Activated effector memory CD4-positive, alpha-beta T cell treated with anti-CD3 and anti-CD28 coated beads, Interleukin-2, amount 50 U/mL, for 16 hours (primary cell): Measurements from ENCODE around the gene BUB1B.
"Not testable (repeated sequence)": the region's sequence is repeated elsewhere in the genome, so short reads cannot be mapped to it uniquely, and the experiment has no call there.

Experiments used
- DNase-seq: peaks from one replicate; pipeline ENCODE4 v3.0.0-alpha.2; 2020

Gene BUB1B

GRCh38 chr15:40137303-40138200 lies 23.3 kb upstream of the BUB1B start:
- no peak for DNase-seq

- not testable (repeated sequence) for DNase-seq
These were observed 22.7 kb upstream of the BUB1B start for GRCh38 chr15:40138201-40138570.

- DNase-seq, result no peak
These were observed 18.4 kb upstream of the BUB1B start for GRCh38 chr15:40142428-40142827.

- no peak for DNase-seq
These were observed 14.8 kb upstream of the BUB1B start for GRCh38 chr15:40146037-40146436.

- no peak for DNase-seq
These were observed 11.5 kb upstream of the BUB1B start for GRCh38 chr15:40149339-40149738.

GRCh38 chr15:40150163-40150925 lies 10.5 kb upstream of the BUB1B start:
- no peak for DNase-seq

GRCh38 chr15:40151499-40151898 lies 9.4 kb upstream of the BUB1B start:
- no peak for DNase-seq

- no peak for DNase-seq
These were observed 8.9 kb upstream of the BUB1B start for GRCh38 chr15:40151991-40152390.

GRCh38 chr15:40154821-40155220 lies 6.0 kb upstream of the BUB1B start:
- DNase-seq, result not testable (repeated sequence)

- DNase-seq, result no peak
These were observed 5.5 kb upstream of the BUB1B start for GRCh38 chr15:40155270-40155910.

GRCh38 chr15:40157778-40158447 lies 3.0 kb upstream of the BUB1B start:
- no peak for DNase-seq

- no peak for DNase-seq
These were observed 848 bp upstream of the BUB1B start for GRCh38 chr15:40160021-40160420.

GRCh38 chr15:40161693-40162391 lies 973 bp downstream of the BUB1B start:
- no peak for DNase-seq

- no peak for DNase-seq
These were observed 1.7 kb downstream of the BUB1B start for GRCh38 chr15:40162552-40162951.

GRCh38 chr15:40163657-40164416 lies 3.0 kb downstream of the BUB1B start:
- no peak for DNase-seq

GRCh38 chr15:40167374-40167773 lies 6.5 kb downstream of the BUB1B start:
- DNase-seq, result not testable (repeated sequence)

GRCh38 chr15:40175160-40175559 lies 14.3 kb downstream of the BUB1B start:
- no peak for DNase-seq

GRCh38 chr15:40182358-40183029 lies 21.6 kb downstream of the BUB1B start:
- no peak for DNase-seq

- DNase-seq, result no peak
These were observed 23.0 kb downstream of the BUB1B start for GRCh38 chr15:40183636-40184463.

GRCh38 chr15:40190591-40190990 lies 29.7 kb downstream of the BUB1B start:
- no peak for DNase-seq
